ENCODE data around the gene MAP4K4.

DNA sequence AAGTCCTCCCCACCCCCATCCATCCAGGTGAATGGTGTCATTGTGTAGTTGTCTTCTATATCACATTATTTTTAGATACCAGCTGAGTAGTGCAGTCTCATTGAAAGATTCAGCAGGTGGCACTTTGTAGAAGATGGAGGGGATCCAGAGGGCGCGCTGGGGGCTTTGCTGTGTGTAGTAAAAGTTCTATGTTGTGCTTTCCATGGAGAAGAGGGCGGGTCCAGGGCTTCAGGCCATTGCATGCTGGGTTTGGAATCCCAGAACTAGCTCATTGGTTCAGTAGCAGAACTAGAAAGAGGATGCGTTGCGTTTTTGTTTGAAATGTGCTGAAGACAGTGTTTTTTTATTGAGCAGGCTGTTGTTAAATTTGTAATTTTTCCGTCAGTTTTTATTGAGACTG lies 120.0 kb downstream of the MAP4K4 start:
- TF ChIP-seq, protein P1, sequence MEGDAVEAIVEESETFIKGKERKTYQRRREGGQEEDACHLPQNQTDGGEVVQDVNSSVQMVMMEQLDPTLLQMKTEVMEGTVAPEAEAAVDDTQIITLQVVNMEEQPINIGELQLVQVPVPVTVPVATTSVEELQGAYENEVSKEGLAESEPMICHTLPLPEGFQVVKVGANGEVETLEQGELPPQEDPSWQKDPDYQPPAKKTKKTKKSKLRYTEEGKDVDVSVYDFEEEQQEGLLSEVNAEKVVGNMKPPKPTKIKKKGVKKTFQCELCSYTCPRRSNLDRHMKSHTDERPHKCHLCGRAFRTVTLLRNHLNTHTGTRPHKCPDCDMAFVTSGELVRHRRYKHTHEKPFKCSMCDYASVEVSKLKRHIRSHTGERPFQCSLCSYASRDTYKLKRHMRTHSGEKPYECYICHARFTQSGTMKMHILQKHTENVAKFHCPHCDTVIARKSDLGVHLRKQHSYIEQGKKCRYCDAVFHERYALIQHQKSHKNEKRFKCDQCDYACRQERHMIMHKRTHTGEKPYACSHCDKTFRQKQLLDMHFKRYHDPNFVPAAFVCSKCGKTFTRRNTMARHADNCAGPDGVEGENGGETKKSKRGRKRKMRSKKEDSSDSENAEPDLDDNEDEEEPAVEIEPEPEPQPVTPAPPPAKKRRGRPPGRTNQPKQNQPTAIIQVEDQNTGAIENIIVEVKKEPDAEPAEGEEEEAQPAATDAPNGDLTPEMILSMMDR (conservative IDR thresholded peaks at IDR 0.05; ENCODE audit: low read length) = no peak
- TF ChIP-seq EZH2phosphoT487 (IDR thresholded peaks at IDR 0.05; ENCODE audit: borderline replicate concordance) = no peak
